HG03135 (cell line): ENCODE measurements around the gene CAMK2D.

Source experiments
- ATAC-seq: cut with Tn5 transposase; IDR thresholded peaks from one replicate; pipeline ENCODE4 v1.9.1; 2021; ENCODE audit warnings: mild to moderate bottlenecking, moderate library complexity; ENCODE audit not compliant: unreplicated experiment

CAMK2D gene

DNA sequence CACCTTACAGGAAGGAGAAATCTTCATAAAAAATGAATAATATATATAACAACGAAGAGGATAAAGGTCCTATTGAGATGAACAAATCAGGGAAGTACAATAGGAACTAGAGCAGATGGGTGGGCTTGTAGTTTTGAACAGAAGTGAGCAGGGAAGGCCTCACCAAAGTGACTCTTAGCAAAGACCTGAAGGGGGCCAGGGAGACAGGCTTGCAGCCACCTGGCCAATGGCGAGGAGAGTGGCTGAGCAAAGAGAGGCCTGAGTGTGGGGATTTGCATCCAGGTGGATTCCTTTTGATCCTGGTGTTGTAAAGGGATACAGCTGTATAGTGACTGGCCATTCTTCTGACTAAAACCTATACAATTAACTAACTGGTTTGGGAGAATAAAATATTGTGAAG lies 354.1 kb downstream of the CAMK2D start:
- ATAC-seq: no peak

DNA sequence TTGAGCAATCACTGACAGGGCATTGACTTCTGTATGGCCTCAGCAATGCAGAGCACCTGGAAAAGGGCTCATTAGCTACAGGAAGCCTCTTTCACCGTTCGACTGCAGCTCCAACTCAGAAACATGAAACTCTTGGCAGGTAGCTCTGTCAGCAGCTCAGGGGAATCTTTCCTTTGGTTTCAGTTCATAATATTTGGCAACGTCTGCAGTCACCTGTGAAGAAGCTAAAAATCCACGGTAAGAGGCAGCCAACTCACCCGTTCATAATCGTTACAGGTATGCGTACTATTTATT lies 354.9 kb downstream of the CAMK2D start:
- ATAC-seq: no peak

DNA sequence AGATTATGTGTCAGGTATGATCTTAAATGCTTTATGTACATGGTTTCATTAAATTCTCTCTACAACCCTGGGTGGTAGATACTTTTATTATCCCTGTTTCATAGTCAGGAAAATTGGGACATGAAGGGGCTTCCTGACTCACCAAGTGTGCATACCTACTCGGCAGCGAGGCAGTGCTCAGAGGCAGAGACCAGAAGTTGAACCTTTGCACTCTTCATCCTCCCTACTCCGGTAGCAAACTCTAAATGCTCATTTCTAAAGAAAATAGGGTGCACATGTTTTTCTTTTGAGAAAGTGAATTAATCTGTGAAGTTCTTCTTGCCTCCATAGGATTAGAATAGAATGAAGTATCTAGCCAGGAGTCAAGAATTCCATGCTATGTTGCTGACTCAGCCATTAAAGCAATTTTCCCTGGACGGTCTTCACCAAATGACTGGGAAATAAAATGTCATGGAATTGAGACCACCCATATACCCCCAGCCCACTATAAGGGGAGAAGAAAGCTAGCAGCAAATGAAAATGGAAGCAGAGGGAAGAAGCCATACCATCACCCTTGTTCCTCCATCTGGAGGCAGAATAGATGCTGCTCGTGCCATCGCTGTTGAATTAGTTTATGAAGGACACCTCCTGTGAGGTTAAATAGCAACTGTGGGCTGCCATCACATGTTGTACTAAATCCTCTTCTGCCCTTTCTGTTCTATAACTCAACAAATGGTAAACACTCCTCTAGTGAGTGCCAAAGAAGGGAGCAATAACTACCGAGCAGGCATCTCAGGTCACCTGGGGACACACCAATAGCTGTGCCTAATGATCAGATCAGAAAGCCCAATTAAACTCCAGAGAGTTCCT lies 355.4 kb downstream of the CAMK2D start:
- ATAC-seq: no peak

DNA sequence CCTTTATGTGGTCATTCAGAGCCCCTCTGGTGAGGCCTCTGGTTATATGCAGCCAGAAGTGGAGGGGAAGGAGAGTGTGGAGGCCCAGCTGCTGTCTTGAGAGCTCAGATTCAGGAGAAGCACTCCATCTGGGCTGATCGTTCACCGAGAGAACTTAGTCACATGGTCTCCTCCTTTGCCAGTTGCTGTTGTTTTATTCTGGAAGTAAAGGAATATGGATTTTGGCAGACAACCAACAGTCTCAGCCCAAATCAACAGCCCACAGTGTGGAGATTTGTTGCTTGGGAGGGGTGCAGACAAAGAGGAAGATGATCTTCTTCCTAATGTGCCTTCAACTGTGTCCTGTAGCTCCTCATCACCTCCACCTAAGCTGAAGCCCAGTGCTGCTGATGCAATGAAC lies 356.7 kb downstream of the CAMK2D start:
- no peak for ATAC-seq

DNA sequence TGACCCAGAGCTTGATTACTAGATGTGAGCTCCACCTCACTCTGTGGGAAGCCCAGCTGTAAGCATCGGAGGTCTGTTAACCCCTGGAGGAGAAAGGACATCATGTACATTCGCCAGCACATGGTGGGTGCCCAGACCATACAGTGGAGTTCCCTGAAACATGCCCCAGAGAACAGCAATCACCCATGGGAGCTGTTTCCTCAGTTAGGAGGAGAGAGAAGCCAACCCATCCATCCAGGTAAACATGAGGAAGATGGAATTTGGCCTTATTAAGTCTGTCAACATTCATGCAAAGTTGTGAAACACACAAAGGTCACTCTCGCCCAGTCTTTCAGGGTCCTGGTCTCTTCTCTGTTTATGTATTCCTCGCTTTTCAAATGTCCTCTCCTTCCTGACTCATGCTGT lies 357.4 kb downstream of the CAMK2D start:
- ATAC-seq: no peak
